Jurkat, Clone E6-1 (cell line): ENCODE results near the gene PPP1R1B.

Source experiments
- DNase-seq: peaks from one replicate; pipeline ENCODE4 v3.0.0-alpha.2; 2011; ENCODE audit warnings: low read depth, low spot score
- H3K4me3 ChIP-seq: 2 replicates; pipeline ENCODE4 v1.5.1; 2011; ENCODE audit warnings: mild to moderate bottlenecking, low read length, control low read depth, moderate library complexity

Gene PPP1R1B

GRCh38 chr17:39663688-39664580 lies 37.2 kb downstream of the PPP1R1B start:
- H3K4me3 ChIP-seq = no peak overlapping the region
- no peak for DNase-seq

- H3K4me3 ChIP-seq = no peak within 1 kb of the TSS
- no peak for DNase-seq
These were observed 38.1 kb downstream of the PPP1R1B start, which contains the start of gene TCAP for GRCh38 chr17:39664581-39665561. TCAP (plus strand) TSS chr17:39665349; CDS start chr17:39665360, 11 bp downstream.

- DNase-seq = no peak
These were observed 39.0 kb downstream of the PPP1R1B start for GRCh38 chr17:39665642-39666224.

GRCh38 chr17:39666231-39666600 lies 39.5 kb downstream of the PPP1R1B start:
- H3K4me3 ChIP-seq = no peak overlapping the region
- no peak for DNase-seq

More at GRCh38 chr17:39665642-39666224, 39.0 kb downstream of the PPP1R1B start:
- no peak overlapping the region for H3K4me3 ChIP-seq

- no peak for DNase-seq
These were observed 40.0 kb downstream of the PPP1R1B start for GRCh38 chr17:39666601-39667261.

GRCh38 chr17:39667262-39667944 lies 40.7 kb downstream of the PPP1R1B start:
- no peak overlapping the region for H3K4me3 ChIP-seq
- no peak for DNase-seq

More at GRCh38 chr17:39666601-39667261, 40.0 kb downstream of the PPP1R1B start:
- H3K4me3 ChIP-seq = no peak overlapping the region

GRCh38 chr17:39667945-39668924 lies 41.5 kb downstream of the PPP1R1B start, which contains the start of gene PNMT:
PNMT (plus strand) TSS chr17:39668453; CDS start chr17:39668476, 23 bp downstream.
- H3K4me3 ChIP-seq = no peak within 1 kb of the TSS

GRCh38 chr17:39669897-39670735 lies 43.4 kb downstream of the PPP1R1B start:
- DNase-seq = no peak
- no peak overlapping the region for H3K4me3 ChIP-seq

More at GRCh38 chr17:39667945-39668924, 41.5 kb downstream of the PPP1R1B start, which contains the start of gene PNMT:
- DNase-seq = no peak

- no peak for DNase-seq
- H3K4me3 ChIP-seq = no peak overlapping the region
These were observed 44.0 kb downstream of the PPP1R1B start for GRCh38 chr17:39670746-39671145.

GRCh38 chr17:39671651-39672521 lies 45.1 kb downstream of the PPP1R1B start:
- no peak overlapping the region for H3K4me3 ChIP-seq
- DNase-seq = no peak

GRCh38 chr17:39672522-39673334 lies 46.0 kb downstream of the PPP1R1B start:
- DNase-seq = no peak
- H3K4me3 ChIP-seq = no peak overlapping the region

- no peak for DNase-seq
These were observed 46.8 kb downstream of the PPP1R1B start for GRCh38 chr17:39673335-39674081.

GRCh38 chr17:39674179-39674578 lies 47.4 kb downstream of the PPP1R1B start:
- H3K4me3 ChIP-seq = no peak overlapping the region

More at GRCh38 chr17:39673335-39674081, 46.8 kb downstream of the PPP1R1B start:
- H3K4me3 ChIP-seq = no peak overlapping the region

More at GRCh38 chr17:39674179-39674578, 47.4 kb downstream of the PPP1R1B start:
- no peak for DNase-seq
